ENCODE measurements around the gene FREM2.

Gene FREM2

GRCh38 chr13:38914070-38914469 is 227.2 kb downstream of the FREM2 start:
- no peak for DNase-seq (ENCODE audit: low read depth)
- no peak overlapping the region for H3K4me3 ChIP-seq (ENCODE audit: control insufficient read depth, low read depth, low read length)
- TF ChIP-seq CTCF (IDR thresholded peaks at IDR 0.05; ENCODE audit: control insufficient read depth, insufficient read depth, low read depth, low read length, missing control alignments) = no peak

DNA sequence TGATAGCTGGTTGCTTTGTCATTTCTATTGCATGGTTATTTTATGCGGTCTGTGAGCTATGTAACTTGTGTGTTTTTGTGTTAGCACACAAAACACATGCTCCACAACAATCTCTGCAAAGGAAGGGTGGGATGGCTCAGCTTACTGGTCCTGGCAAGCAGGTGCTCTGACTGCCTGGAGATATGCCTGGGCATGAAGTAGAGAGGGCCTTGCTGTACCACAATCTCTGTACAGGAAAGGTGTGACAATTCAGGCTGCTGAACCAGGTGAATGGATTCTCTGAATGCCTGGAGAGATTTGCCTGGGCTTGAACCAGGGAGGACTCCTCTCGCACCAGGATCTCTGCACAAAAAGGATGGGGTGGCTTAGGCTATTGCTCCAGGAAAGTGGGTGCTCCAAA is 234.2 kb downstream of the FREM2 start:
- DNase-seq (ENCODE audit: low read depth) = no peak
- no peak overlapping the region for H3K4me3 ChIP-seq (ENCODE audit: control insufficient read depth, low read depth, low read length)
- no peak for TF ChIP-seq CTCF (IDR thresholded peaks at IDR 0.05; ENCODE audit: control insufficient read depth, insufficient read depth, low read depth, low read length, missing control alignments)

GRCh38 chr13:38922170-38922569 is 235.3 kb downstream of the FREM2 start:
- no peak overlapping the region for H3K4me3 ChIP-seq (ENCODE audit: control insufficient read depth, low read depth, low read length)
- no peak for DNase-seq (ENCODE audit: low read depth)
- TF ChIP-seq CTCF (IDR thresholded peaks at IDR 0.05; ENCODE audit: control insufficient read depth, insufficient read depth, low read depth, low read length, missing control alignments) = no peak

DNA sequence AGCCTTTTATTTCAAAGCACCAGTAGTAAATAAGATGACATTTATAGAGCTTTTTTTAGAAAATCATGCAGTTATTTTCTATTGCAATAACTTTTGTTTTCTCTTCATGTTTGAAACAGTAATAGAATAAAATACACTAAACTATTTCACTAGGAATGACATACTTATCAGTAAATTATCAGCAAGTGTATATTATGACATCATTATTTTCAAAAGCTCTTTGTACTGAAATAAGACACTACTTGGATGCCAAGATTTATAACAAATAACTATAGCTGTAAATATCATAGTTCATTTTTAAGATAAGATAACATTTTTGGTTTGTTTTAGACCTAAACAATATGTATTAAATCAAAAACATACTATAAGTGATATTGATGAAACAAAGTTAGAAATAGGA is 246.9 kb downstream of the FREM2 start:
- no peak for TF ChIP-seq CTCF (IDR thresholded peaks at IDR 0.05; ENCODE audit: control insufficient read depth, insufficient read depth, low read depth, low read length, missing control alignments)
- DNase-seq (ENCODE audit: low read depth) = no peak

More for the DNA sequence above, 246.9 kb downstream of the FREM2 start:
- H3K4me3 ChIP-seq (ENCODE audit: control insufficient read depth, low read depth, low read length) = no peak overlapping the region
